Vagina (tissue), 2 donors: ENCODE data around the gene OR10T2.

Experiments used
- CTCF ChIP-seq, 3 experiments: fragments of 450-650 bp in 2 of 3; fragments of 200-600 bp in 1 of 3; sonication (generic) in 1 of 3; IDR thresholded peaks; one replicate each; pipeline ENCODE4 v1.5.1; 2017 to 2019; ENCODE audit warnings: antibody characterized with exemption in 3 of 3, mild to moderate bottlenecking in 2 of 3, moderate library complexity in 2 of 3
- POLR2A ChIP-seq, 2 donors: fragments of 450-650 bp; IDR thresholded peaks; one replicate each; pipeline ENCODE4 v1.6.1; 2017; ENCODE audit warnings: antibody characterized with exemption in 2 of 2, mild to moderate bottlenecking in 2 of 2, moderate library complexity in 2 of 2

GRCh38 chr1:158414651-158415345, 15.5 kb upstream of the OR10T2 start:
- TF ChIP-seq CTCF (IDR thresholded peaks at IDR 0.05): no peak
- TF ChIP-seq POLR2A (IDR thresholded peaks at IDR 0.05): no peak
